ENCODE measurements around the gene LAMB2.
A peak's percentile ranks its signal among the peaks of the same experiment; 100 is the strongest.

LAMB2 gene

DNA sequence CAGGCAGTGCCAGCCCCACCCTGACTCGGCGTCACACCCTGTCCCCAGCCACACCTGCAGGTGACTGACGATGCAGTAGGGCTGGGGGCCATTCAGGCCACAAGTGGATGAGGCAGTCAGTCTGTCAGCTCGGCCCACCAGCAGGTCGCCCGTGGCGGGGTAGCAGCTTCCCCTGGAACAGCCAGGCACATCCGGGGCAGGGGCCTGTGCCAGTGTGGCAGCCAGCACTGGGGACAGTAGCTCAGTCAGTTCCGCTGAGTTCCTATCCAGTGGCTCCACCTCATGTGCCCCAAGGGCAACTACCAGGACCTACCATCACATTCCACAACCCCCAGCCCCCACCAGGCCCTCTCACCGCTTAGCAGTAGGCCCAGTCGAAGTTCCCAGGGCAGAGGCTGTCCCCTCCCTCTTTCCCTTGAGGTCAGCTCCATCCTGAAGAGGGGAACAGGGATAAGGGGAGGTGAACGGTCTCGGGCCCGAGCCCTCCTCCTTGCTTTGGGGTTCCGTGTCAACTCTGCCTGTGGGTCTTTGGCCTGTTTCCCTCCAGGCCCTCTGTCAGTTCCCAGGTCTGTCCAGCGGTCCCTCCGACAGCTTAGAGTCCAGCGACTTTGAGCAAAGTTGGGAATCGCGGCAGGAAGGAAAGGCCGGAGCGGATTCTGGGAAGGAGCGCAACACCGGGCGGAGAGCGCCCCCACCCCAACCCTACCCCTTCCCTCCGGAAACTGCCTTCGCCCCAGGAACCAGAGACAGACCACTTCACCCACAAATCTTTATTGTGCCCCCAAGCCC lies at the start of gene LAMB2:
Gene LAMB2, minus strand, starts transcription at position 614 of the 789 bp plus-strand sequence. Its CDS starts 183 bp downstream, at position 431.
- DNase-seq: peak; percentile 29 to 41

GRCh38 chr3:49181351-49181750 lies 48.5 kb upstream of the LAMB2 start:
- no peak for DNase-seq

GRCh38 chr3:49180116-49180515 lies 47.3 kb upstream of the LAMB2 start:
- no peak for DNase-seq

DNA sequence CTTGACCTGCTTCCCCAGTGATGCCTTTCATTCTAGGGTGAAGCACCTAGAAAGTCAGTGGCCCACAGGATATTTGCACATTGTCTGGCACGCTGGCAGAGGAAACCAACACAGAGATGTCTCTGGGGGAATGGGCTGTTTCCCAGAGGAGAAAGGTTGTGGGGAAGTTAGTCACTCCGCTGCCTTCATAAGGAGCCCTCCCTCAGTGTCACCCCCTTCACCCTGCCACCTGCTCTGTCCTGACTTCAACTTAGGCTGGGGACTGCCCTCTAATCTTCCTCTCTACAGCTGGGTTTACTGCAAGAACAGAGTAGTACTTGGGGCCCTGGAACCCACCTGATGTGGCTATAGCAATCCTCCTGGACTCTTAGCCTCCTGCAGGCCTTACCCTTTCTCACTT lies 44.2 kb upstream of the LAMB2 start:
- no peak for DNase-seq

DNA sequence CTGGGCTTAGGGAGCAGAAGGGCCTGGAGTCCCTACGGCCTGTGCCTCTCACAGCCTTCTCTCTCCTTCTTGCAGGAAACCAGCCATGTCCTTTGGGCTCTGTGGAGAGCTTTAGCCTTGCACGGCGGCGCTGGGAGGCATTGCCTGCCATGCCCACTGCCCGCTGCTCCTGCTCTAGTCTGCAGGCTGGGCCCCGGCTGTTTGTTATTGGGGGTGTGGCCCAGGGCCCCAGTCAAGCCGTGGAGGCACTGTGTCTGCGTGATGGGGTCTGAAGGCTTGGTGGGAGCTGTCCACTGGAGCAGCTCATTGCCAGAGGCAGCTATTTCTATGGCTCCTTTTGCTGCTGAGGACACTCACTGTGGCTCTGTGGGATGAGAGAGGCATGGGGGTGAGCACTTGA lies 42.7 kb upstream of the LAMB2 start:
- no peak for DNase-seq

DNA sequence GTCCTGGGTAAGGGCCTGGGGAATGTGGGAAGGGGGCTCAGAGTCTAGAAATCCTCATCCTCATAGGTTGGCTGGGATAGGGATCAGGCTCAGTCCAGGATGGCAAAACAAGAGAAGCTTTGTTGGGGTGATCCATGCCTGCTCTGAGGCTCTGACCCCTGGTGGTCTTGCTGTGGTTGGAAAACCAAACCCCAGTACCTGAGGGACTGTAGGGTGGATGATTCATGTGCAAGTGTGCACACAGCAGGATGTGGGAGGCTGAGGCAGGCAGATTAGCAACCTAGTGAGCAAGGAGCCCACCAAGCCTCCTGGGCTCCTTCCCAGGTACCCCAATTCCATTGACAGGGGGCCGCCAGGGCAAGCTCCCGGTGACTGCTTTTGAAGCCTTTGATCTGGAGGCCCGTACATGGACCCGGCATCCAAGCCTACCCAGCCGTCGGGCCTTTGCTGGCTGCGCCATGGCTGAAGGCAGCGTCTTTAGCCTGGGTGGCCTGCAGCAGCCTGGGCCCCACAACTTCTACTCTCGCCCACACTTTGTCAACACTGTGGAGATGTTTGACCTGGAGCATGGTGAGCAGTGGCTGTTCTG lies 41.6 kb upstream of the LAMB2 start:
- no peak for DNase-seq

DNA sequence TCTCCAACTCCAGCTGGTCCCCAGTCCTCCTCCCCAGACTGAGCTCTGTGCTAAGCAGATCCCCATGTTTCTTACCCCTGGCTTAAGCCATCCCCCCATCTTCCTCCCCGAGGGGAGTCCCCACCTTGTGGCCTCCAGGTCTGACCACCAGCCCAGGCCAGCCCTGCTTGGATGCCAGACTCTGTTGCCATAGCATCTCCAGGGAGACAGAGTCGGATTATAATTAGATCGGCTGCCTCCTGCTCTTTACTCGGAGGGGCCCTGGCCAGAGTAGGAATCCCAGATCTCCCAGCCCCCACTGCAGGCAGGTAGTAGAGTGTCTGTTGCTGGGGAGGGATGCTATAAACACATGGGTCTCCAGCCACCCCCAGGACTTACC lies 40.9 kb upstream of the LAMB2 start:
- no peak for DNase-seq

- peak; percentile 23 to 37 for DNase-seq
Observed at GRCh38 chr3:49173116-49173791, 40.4 kb upstream of the LAMB2 start.

DNA sequence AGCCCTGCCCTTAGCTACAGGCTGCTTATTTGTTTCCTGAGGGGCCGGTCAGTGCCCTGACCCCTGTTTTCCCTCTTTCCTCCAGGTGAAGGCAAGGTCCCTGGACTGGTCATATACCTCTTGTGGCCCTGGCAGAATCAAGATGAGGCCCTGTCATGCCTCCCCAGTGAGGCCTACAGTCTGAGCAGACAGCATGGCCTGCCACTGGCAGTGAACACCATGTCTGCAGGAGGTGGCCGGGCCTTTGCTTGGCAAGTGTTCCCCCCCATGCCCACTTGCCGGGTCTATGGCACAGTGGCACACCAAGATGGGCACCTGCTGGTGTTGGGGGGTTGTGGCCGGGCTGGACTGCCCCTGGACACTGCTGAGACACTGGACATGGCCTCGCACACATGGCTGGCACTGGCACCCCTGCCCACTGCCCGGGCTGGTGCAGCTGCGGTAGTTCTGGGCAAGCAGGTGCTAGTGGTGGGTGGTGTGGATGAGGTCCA lies 39.7 kb upstream of the LAMB2 start:
- no peak for DNase-seq

- DNase-seq: no peak
Observed at GRCh38 chr3:49171775-49172500, 39.1 kb upstream of the LAMB2 start.

DNA sequence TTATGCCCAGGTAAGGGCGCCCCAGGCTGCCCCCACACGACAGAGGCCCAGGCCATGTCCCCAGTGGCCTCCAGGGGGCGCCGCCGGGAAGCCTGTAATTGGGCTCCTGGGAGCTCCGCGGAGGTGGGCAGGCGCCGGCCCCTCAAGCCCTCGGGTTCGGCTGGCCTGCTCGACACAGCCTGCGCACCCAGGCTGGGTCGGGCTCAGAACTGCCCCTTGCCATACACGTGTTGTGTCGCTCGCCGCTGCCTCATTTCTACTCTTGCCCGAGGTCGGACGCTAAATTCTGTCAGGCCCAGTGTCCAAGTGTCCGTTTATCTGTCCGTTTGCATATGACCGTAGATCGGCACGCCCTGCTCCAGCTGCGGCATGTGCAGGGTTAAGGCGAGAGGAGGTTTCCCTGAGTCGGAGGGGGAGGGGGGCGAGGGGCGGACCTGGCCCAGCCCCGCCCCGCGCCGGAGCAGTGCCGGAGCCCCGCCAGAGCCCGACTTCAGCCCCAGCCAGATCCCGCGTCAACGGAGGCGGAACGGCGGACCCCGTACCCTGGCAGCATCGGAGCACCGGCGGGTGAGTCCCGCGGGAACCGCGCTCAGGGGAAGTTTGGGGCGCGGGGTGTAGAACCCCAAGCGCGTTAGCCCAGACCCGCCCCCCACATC lies 38.4 kb upstream of the LAMB2 start, which contains the start of gene KLHDC8B:
Gene KLHDC8B, plus strand, starts transcription at position 480 of the 656 bp plus-strand sequence. CDS start 1,172 bp downstream, outside the sequence.
- peak; percentile 36 to 58 for DNase-seq

- DNase-seq: no peak
Observed at GRCh38 chr3:49170744-49171118, 37.9 kb upstream of the LAMB2 start.

DNA sequence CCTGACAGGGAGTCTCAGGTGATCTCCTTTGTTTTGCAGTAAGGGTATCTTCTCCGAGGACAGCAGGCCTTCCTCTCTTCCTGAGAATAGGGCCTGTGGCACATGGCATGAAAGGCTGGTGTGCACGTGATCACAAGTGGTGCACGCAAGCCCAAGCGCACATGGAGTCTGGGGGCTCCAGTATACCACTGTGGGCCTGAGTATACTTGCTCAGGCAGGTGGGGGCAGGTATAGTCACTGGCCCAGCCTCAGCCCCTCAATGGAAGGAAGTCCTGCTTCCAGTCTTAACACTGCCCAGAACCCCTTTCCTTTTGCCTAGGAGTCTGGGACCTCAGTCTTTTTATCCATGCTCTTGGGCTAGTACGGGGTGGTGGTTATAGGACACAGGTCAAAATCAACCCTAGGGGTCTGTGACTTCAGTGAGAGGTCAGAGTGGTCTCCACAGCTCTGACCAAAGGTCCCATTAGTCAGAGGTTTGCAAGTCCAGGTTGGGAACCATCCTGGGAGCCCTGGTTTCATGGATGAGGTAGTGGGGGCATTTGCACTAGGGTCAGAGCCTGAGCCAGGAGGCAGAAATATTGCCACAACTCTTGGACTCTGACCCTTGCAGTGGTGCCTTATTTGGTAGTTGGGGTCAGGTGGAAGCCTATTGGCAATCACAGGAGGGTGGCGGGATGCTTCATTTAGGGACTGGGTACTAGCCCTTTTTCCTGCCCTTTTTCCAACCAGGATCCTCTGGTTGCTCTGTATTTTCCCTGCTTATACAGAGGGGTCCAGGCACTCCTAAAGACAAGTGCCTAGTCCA lies 34.1 kb upstream of the LAMB2 start:
- no peak for DNase-seq

DNA sequence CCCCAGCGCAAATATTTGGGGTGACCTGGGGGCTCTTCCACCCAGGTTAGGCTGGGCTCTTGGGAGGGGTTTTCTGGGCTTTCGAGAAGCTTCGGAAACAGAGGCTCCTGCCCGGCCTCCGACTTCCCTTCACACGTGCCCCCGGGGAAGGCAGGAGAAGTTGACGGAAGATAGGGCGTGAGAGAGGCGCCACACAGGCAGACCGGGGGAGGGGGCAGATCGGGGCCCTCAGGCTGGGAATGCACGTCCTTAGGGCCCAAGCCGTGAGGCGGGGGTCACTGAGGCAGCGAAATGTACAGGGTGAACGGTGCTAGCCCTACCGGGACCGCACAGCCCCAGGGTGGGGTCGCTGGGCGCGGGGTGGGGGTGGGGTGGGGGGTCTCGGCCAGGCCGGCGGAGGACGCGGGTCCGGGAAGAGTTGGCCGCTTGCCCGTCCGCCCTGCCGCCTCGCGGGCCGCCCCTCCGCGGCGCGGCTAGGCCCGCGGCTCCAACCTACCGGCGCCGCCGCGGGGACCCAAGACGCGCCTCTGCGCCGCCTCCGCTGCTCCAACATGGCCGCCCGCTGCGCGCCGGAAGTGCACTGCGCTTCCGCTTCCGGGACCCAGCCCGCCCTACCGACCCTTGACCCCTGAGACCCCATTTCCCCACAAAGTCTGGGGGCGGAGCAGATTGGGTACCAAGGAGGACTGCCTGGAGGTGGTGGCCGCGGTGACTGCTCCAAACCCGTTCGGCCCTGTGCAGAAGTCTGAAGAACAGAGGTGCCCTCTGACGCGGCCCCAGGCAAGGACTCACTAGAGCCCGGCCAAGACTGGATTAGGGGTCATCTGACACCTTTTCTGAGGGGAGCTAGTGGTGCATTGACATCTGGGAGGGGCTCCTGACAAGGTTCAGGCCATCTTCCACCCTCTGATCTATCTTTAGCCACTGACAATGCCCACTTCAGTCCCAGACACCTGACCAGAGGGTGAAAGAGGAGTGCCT lies 33.2 kb upstream of the LAMB2 start, which contains the start of gene CCDC71:
Gene CCDC71, minus strand, starts transcription at position 561 of the 981 bp plus-strand sequence. CDS start 2,123 bp downstream, outside the sequence.
- peak; percentile 56 to 70 for DNase-seq

DNA sequence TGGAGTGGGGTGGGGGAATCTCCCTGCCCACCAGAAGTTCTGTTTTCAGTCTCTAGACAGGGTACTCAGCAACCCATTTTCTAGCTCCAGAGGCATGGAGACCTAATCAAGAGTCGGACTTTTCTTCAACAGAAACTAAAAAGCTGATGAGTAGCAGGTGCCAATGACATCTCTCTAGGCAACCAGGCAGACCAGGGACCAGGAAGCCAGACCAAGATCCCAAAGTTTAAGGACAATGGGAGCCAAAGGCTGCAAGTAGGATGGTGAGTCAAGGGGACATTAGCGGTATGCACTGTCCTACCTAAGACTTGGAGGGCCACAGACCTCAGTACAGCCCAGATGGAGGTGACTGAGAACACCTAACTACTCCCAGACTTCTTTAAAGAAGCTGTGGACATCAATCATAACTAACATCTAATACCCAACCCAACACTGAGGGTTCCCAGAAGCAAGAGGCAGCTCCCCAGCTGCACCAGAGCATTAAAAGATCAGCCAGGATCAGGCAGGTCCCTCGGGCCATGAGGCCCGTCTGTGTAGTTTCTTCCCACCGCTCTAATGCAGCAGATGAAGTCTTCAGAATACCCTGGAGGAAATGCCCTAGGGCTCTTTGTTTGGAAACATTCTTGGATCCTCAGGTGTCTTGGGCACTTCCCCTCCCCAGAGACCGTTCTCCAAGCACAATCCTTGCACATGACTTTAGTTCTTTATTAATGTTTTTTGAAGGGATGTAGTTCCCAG lies 32.3 kb upstream of the LAMB2 start:
- no peak for DNase-seq

DNA sequence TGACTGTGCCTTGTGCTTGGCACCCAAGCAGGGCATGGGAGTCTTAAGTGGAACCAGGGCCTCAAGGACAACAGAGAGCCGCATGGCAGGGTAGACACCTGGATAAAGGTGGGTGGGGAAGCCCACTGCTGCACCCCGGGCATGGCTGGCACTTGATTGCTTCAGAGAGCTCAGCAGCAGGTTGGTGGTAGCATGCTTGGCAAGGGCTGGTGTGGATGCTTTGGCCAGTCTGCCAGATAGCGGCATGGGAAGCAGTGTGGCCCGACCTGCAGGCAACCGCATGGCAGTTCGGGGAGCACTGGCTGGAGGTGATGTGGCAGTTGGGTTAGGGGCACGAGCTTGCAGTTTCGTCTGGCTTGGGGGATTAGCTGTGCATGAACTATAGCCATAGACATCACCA lies 30.8 kb upstream of the LAMB2 start:
- no peak for DNase-seq

- DNase-seq: no peak
Observed at GRCh38 chr3:49162751-49163419, 30.0 kb upstream of the LAMB2 start.

GRCh38 chr3:49161808-49162530 lies 29.1 kb upstream of the LAMB2 start:
- no peak for DNase-seq
